ENCODE data around the gene RLN3.

DNA sequence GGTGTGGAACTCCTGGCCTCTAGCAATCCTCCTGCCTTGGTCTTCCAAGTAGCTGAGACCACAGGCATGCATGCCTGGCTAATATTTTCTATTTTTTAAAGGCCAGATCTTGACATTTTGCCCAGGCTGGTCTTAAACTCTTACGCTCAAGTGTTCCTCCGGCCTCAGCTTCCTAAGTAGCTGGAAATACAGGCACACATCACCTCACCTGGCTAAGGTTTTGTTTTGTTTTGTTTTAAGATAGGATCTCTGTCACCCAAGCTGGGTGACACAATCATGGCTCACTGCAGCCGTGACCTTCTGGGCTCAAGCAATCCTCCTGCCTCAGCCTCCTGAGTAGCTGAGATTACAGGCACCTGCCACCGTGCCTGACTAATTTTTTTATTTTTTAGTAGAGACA is 5.5 kb upstream of the RLN3 start:
- TF ChIP-seq EZH2 (IDR thresholded peaks at IDR 0.05; ENCODE audit: insufficient read depth, poor library complexity, severe bottlenecking), result no peak
- TF ChIP-seq EZH2phosphoT487 (IDR thresholded peaks at IDR 0.05; ENCODE audit: insufficient read depth, low read depth), result no peak
